BE2C (cell line): Measurements from ENCODE around the gene SPATA6.
"Not testable (repeated sequence)": the region's sequence is repeated elsewhere in the genome, so short reads cannot be mapped to it uniquely, and the experiment has no call there.

Experiments
- DNase-seq: peaks from one replicate; pipeline ENCODE4 v3.0.0-alpha.2; 2020
- H3K27me3 ChIP-seq: fragments of 250-450 bp; sonication (Bioruptor Pico); 2 replicates; pipeline ENCODE4 v1.5.1; 2020; ENCODE audit warnings: mild to moderate bottlenecking
- H3K36me3 ChIP-seq: fragments of 250-450 bp; sonication (Bioruptor Pico); 2 replicates; pipeline ENCODE4 v1.5.1; 2020; ENCODE audit warnings: mild to moderate bottlenecking
- H3K4me1 ChIP-seq: fragments of 250-450 bp; sonication (Bioruptor Pico); 2 replicates; pipeline ENCODE4 v1.5.1; 2020
- H3K4me3 ChIP-seq: 2 replicates; pipeline ENCODE4 v1.5.1; 2011; ENCODE audit warnings: low read depth, low read length
- H3K9me3 ChIP-seq: fragments of 250-450 bp; sonication (Bioruptor Pico); 2 replicates; pipeline ENCODE4 v1.5.1; 2020
- CTCF ChIP-seq: IDR thresholded peaks from 2 replicates; pipeline ENCODE4 v1.5.1; 2012; ENCODE audit warnings: mild to moderate bottlenecking, low read depth, low read length

SPATA6 gene

GRCh38 chr1:48466594-48466993 lies 5.4 kb downstream of the SPATA6 start:
- H3K4me1 ChIP-seq: no peaks in the 10 kb centered on the region
- no peak for DNase-seq
- no peaks in the 10 kb centered on the region for H3K9me3 ChIP-seq
- no peak overlapping the region for H3K4me3 ChIP-seq
- no peaks in the 10 kb centered on the region for H3K36me3 ChIP-seq
- no peaks in the 10 kb centered on the region for H3K27me3 ChIP-seq
- no peak for TF ChIP-seq CTCF

- TF ChIP-seq CTCF: no peak
- H3K27me3 ChIP-seq: no peaks in the 10 kb centered on the region
- no peak overlapping the region for H3K4me3 ChIP-seq
- no peaks in the 10 kb centered on the region for H3K36me3 ChIP-seq
- no peaks in the 10 kb centered on the region for H3K9me3 ChIP-seq
- DNase-seq: no peak
- no peaks in the 10 kb centered on the region for H3K4me1 ChIP-seq
These were observed 9.2 kb downstream of the SPATA6 start for GRCh38 chr1:48462716-48463302.

- peak; percentile 3; the same call in 1 of the 2 replicates for TF ChIP-seq CTCF
- Histone ChIP-seq H3K4me1 (no peaks in the 10 kb centered on the region), H3K4me3 (no peak overlapping the region), H3K27me3 (no peaks in the 10 kb centered on the region), H3K9me3 (no peaks in the 10 kb centered on the region), H3K36me3 (no peaks in the 10 kb centered on the region)
- no peak for DNase-seq
These were observed 21.5 kb downstream of the SPATA6 start for GRCh38 chr1:48450505-48450904.

- Histone ChIP-seq H3K27me3 (no peaks in the 10 kb centered on the region), H3K9me3 (no peaks in the 10 kb centered on the region), H3K4me1 (no peaks in the 10 kb centered on the region), H3K4me3 (no peak overlapping the region), H3K36me3 (no peaks in the 10 kb centered on the region)
- TF ChIP-seq CTCF: no peak
- no peak for DNase-seq
These were observed 23.1 kb downstream of the SPATA6 start for GRCh38 chr1:48448932-48449331.

- not testable (repeated sequence) for H3K36me3 ChIP-seq, H3K4me1 ChIP-seq, DNase-seq, H3K9me3 ChIP-seq, H3K4me3 ChIP-seq, H3K27me3 ChIP-seq
These were observed 27.8 kb downstream of the SPATA6 start for GRCh38 chr1:48444186-48444585.

GRCh38 chr1:48442864-48443619 lies 29.0 kb downstream of the SPATA6 start:
- no peaks in the 10 kb centered on the region for H3K9me3 ChIP-seq
- TF ChIP-seq CTCF: no peak
- no peaks in the 10 kb centered on the region for H3K36me3 ChIP-seq
- no peaks in the 10 kb centered on the region for H3K4me1 ChIP-seq
- H3K4me3 ChIP-seq: no peak overlapping the region
- no peak for DNase-seq
- H3K27me3 ChIP-seq: no peaks in the 10 kb centered on the region

GRCh38 chr1:48440786-48441185 lies 31.2 kb downstream of the SPATA6 start:
- not testable (repeated sequence) for H3K36me3 ChIP-seq, H3K4me3 ChIP-seq

More at GRCh38 chr1:48440786-48441185, 31.2 kb downstream of the SPATA6 start:
- DNase-seq, H3K4me1 ChIP-seq, H3K27me3 ChIP-seq, H3K9me3 ChIP-seq: not testable (repeated sequence)
